22Rv1 (cell line): ENCODE measurements around the gene WWC2.

Experiments used
- H3K27ac ChIP-seq: fragments of 450-650 bp; 2 replicates; pipeline ENCODE4 v1.5.1; 2017
- ZFX ChIP-seq: fragments of 450-650 bp; IDR thresholded peaks from 2 replicates; pipeline ENCODE4 v1.6.1; 2017; ENCODE audit warnings: antibody characterized with exemption, borderline replicate concordance
- TF ChIP-seq, protein P1 (sequence below): fragments of 450-650 bp; IDR thresholded peaks from 2 replicates; pipeline ENCODE4 v1.5.1; 2017; ENCODE audit warnings: mild to moderate bottlenecking

Gene WWC2

DNA sequence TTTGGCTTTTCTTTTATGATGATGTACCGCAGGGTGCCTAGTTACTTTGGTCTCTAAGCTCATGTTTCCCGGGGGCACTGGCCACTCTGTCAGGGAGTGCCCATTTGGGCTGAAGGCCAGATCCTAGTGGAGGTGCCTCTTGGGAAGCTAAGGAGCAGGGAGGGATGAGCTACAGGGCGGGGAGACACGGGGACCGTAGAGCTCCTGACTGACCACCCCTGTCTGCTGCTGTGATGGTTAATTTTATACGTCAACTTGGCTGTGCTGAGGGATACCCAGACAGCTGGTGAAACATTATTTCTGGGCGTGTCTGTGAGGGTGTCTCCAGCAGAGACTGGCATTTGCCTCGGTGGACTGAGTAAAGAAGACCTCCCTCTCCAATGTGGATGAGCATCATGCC lies 248.1 kb downstream of the WWC2 start:
- TF ChIP-seq ZFX, result no peak
- TF ChIP-seq, protein P1, sequence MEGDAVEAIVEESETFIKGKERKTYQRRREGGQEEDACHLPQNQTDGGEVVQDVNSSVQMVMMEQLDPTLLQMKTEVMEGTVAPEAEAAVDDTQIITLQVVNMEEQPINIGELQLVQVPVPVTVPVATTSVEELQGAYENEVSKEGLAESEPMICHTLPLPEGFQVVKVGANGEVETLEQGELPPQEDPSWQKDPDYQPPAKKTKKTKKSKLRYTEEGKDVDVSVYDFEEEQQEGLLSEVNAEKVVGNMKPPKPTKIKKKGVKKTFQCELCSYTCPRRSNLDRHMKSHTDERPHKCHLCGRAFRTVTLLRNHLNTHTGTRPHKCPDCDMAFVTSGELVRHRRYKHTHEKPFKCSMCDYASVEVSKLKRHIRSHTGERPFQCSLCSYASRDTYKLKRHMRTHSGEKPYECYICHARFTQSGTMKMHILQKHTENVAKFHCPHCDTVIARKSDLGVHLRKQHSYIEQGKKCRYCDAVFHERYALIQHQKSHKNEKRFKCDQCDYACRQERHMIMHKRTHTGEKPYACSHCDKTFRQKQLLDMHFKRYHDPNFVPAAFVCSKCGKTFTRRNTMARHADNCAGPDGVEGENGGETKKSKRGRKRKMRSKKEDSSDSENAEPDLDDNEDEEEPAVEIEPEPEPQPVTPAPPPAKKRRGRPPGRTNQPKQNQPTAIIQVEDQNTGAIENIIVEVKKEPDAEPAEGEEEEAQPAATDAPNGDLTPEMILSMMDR, result no peak
- no peak overlapping the region for H3K27ac ChIP-seq

DNA sequence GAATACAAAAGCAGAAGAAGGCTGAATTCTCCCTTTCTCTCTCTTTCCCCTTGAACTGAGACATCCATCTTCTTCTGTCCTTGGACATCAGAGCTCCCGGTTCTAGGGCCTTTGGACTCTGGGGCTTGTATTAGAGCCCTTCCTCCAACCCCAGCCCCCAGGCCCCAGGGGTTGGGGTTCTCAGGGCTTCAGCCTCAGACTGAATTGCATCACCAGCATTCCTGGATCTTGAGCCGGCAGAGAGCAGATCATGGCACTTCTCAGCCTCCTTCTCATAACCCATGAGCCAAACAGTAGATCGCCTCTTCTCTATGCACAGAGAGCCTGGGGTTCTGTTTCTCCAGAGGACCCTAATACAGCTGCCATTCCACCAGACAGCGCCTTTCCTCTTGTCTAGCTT lies 248.5 kb downstream of the WWC2 start:
- TF ChIP-seq, protein P1, result no peak
- no peak for TF ChIP-seq ZFX
- H3K27ac ChIP-seq, result no peak overlapping the region

DNA sequence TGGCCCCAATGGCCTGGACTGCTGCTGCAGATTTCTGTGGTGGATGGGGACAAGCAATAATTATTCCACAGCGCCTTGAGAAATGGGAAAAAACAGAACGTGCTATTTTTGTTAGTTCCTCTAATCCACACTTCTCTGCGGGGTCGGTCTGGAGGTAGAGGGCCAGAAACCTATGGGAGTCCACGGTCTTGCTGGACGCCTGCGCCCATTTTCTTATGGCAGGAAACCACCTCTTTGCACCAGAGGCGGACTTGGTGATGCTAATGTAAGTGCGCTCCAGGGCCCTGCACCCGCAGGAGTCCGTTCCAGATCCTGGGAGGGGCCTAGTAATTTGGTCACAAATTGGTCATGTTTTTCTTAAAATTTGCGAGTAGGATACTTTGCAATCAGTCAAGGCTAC lies 249.1 kb downstream of the WWC2 start:
- no peak overlapping the region for H3K27ac ChIP-seq

GRCh38 chr4:183348706-183349659 lies 249.9 kb downstream of the WWC2 start:
- no peak overlapping the region for H3K27ac ChIP-seq
- TF ChIP-seq, protein P1, result no peak
- no peak for TF ChIP-seq ZFX

More for the DNA sequence above, 249.1 kb downstream of the WWC2 start:
- TF ChIP-seq, protein P1, result no peak
- no peak for TF ChIP-seq ZFX

DNA sequence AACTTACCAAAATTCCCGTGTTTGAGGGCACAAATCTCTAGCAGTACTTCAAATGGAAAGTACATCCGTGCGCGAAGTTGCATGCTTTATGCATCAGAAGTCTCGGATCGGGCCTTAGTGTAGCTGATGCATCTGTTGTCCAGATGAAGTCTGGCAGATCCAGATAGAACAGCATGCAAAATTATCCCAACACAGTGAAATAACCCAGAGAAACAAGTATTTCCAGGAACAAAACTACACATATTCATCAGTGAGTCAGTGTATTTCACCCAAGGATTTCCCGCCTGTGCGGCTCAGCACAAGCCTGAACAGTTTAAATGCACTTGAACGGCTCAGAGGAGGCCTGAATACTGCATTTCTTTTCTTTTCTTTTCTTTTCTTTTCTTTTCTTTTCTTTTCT lies 250.6 kb downstream of the WWC2 start:
- H3K27ac ChIP-seq, result no peak overlapping the region
- TF ChIP-seq ZFX, result no peak
- TF ChIP-seq, protein P1, result no peak

DNA sequence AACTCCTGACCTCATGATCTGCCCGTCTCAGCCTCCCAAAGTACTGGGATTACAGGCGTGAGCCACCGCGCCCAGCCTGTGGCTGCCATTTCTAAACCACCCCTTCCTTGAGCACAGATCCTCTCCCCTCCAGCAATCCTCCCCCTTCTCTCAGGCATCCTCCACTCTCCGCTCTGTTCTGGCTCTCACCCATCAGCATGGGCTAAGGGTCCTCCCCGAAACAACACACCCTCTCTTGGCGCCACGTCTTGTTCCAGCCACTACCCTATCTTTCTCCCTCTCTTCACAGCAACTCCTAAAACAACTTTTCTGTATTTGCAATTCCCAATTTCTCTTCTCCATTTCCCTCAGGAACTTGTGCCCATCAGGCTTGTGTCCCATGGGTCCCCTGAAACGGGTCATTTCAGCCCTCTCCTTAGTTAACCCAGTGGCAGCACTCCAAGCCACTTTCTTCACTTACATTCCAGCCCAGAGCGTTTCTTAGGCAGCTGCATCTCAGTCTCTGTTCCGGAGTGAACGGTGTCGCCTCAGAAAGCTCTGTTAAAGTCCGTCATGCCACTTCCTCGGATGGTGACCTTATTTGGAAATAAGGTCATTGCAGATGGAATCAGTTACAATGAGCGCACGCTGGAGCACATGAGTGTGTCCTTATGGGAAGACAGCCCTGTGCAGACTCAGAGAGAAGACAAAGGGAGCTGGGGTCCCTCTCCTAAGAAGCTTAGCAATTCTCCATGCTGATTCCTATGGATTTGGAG lies 251.4 kb downstream of the WWC2 start:
- no peak overlapping the region for H3K27ac ChIP-seq
- no peak for TF ChIP-seq ZFX
- TF ChIP-seq, protein P1, result no peak
